DMS 273 (cell line): ENCODE data around the gene UTS2.

Experiments
- DNase-seq: peaks from one replicate; lab custom pipeline; 2025; ENCODE audit not compliant: unreplicated experiment; lab: John Stamatoyannopoulos, UW

UTS2 gene

GRCh38 chr1:7852804-7853683 lies at the start of gene UTS2:
Gene UTS2 (minus strand): TSS chr1:7853065. CDS start chr1:7853003, 62 bp downstream.
- DNase-seq = no peak

- no peak for DNase-seq
These were observed 46.9 kb upstream of the UTS2 start for GRCh38 chr1:7899741-7900140.

- DNase-seq = no peak
These were observed 46.1 kb upstream of the UTS2 start for GRCh38 chr1:7898962-7899361.

GRCh38 chr1:7896994-7897393 lies 44.1 kb upstream of the UTS2 start:
- no peak for DNase-seq

GRCh38 chr1:7893529-7894180 lies 40.8 kb upstream of the UTS2 start:
- DNase-seq = no peak

GRCh38 chr1:7891804-7892203 lies 38.9 kb upstream of the UTS2 start:
- DNase-seq = no peak

GRCh38 chr1:7890853-7891252 lies 38.0 kb upstream of the UTS2 start:
- DNase-seq = no peak

- DNase-seq = peak; percentile 81
These were observed 35.6 kb upstream of the UTS2 start for GRCh38 chr1:7888248-7889081.

- DNase-seq = peak; percentile 71
These were observed 33.5 kb upstream of the UTS2 start for GRCh38 chr1:7886405-7886745.

GRCh38 chr1:7885513-7886404 lies 32.9 kb upstream of the UTS2 start:
- DNase-seq = peak; percentile 42

GRCh38 chr1:7884757-7885156 lies 31.9 kb upstream of the UTS2 start:
- DNase-seq = no peak

- DNase-seq = no peak
These were observed 26.4 kb upstream of the UTS2 start for GRCh38 chr1:7879228-7879627.

GRCh38 chr1:7878027-7878426 lies 25.2 kb upstream of the UTS2 start:
- no peak for DNase-seq

GRCh38 chr1:7873801-7874795 lies 21.2 kb upstream of the UTS2 start:
- DNase-seq = no peak

GRCh38 chr1:7871136-7871535 lies 18.3 kb upstream of the UTS2 start:
- DNase-seq = no peak

GRCh38 chr1:7869136-7869920 lies 16.5 kb upstream of the UTS2 start:
- no peak for DNase-seq

GRCh38 chr1:7868070-7868780 lies 15.4 kb upstream of the UTS2 start:
- DNase-seq = no peak

GRCh38 chr1:7865978-7866377 lies 13.1 kb upstream of the UTS2 start:
- no peak for DNase-seq
